H1 (cell line): ENCODE measurements around the gene NPIPA5. TPM values are rescaled to one million over a fixed set of nuclear protein-coding genes. Genes with fewer than 3 reads are reported as not detected.
"Not testable (repeated sequence)": the region's sequence is repeated elsewhere in the genome, so short reads cannot be mapped to it uniquely, and the experiment has no call there.

Experiments
- CTCF ChIA-PET: fragments of 300-600 bp; sonication (Branson Sonifier 250); formaldehyde crosslinking; loops from one replicate; lab custom pipeline; 2021; ENCODE audit not compliant: partially characterized antibody; lab: Charles Lee
- POLR2A ChIA-PET: fragments of 300-600 bp; sonication (Branson Sonifier 250); formaldehyde crosslinking; loops from one replicate; lab custom pipeline; 2021; ENCODE audit warnings: inconsistent platforms; ENCODE audit not compliant: partially characterized antibody; lab: Charles Lee
- DNase-seq, 2 experiments: peaks; one replicate each; pipeline versions ENCODE4 v3.0.0 to v3.0.0-alpha.2; 2010 to 2022; ENCODE audit warnings: low spot score in 2 of 2, low read depth in 1 of 2, mixed read lengths in 1 of 2
- FAIRE-seq: peaks from 2 replicates; lab custom pipeline; 2011; peaks lifted over from hg19 to GRCh38; lab: Jason Lieb, UNC
- H2AFZ ChIP-seq: 2 replicates; pipeline ENCODE4 v1.8.1; 2012; ENCODE audit warnings: low read length, inconsistent platforms
- H2AK5ac ChIP-seq: 2 replicates; pipeline ENCODE4 v1.6.1; 2013; ENCODE audit warnings: low read depth, low read length
- H2BK120ac ChIP-seq: replicated peaks from 2 replicates; pipeline ENCODE3; 2013; ENCODE audit warnings: low read depth, low read length, inconsistent platforms
- H2BK12ac ChIP-seq: 2 replicates; pipeline ENCODE4 v1.6.1; 2013; ENCODE audit warnings: low read depth, low read length
- H2BK15ac ChIP-seq: 2 replicates; pipeline ENCODE4 v1.6.1; 2013; ENCODE audit warnings: low read length
- H2BK20ac ChIP-seq: 2 replicates; pipeline ENCODE4 v1.6.1; 2013; ENCODE audit warnings: low read length
- H2BK5ac ChIP-seq: 2 replicates; pipeline ENCODE4 v1.6.1; 2013; ENCODE audit warnings: low read depth, low read length
- H3K14ac ChIP-seq: 2 replicates; pipeline ENCODE4 v1.6.1; 2013; ENCODE audit warnings: inconsistent platforms; ENCODE audit not compliant: insufficient read length
- H3K18ac ChIP-seq: 2 replicates; pipeline ENCODE4 v1.6.1; 2013; ENCODE audit warnings: low read length; ENCODE audit errors: extremely low read depth
- H3K23ac ChIP-seq: 2 replicates; pipeline ENCODE4 v1.6.1; 2013; ENCODE audit warnings: inconsistent platforms; ENCODE audit not compliant: insufficient read length
- H3K23me2 ChIP-seq: 2 replicates; pipeline ENCODE4 v1.6.1; 2013; ENCODE audit warnings: low read depth, low read length
- H3K27ac ChIP-seq: 2 replicates; pipeline ENCODE4 v1.6.1; 2011; ENCODE audit warnings: low read depth, low read length, inconsistent platforms
- H3K27me3 ChIP-seq, 4 experiments: replicated peaks in 1 of 4; 1 replicate in 1 of 4; 2 replicates in 3 of 4; pipeline versions ENCODE4 v1.6.1 to v1.8.1; 2011 to 2013; ENCODE audit warnings: low read length in 3 of 4, mild to moderate bottlenecking in 3 of 4, inconsistent platforms in 2 of 4, mixed read lengths in 2 of 4, moderate library complexity in 1 of 4; ENCODE audit not compliant: control insufficient read depth in 3 of 4, insufficient read depth in 3 of 4; ENCODE audit errors: extremely low read depth in 1 of 4
- H3K36me3 ChIP-seq, 4 experiments: 2 replicates each; pipeline versions ENCODE4 v1.6.1 to v1.8.1; 2011 to 2013; ENCODE audit warnings: mild to moderate bottlenecking in 4 of 4, low read length in 3 of 4, moderate library complexity in 2 of 4, control low read depth in 1 of 4, inconsistent platforms in 1 of 4; ENCODE audit not compliant: insufficient read depth in 4 of 4, control insufficient read depth in 2 of 4
- H3K4ac ChIP-seq: replicated peaks from 2 replicates; pipeline ENCODE3; 2013; ENCODE audit warnings: low read length, low read depth, mixed read lengths, inconsistent platforms; ENCODE audit not compliant: insufficient read length
- H3K4me1 ChIP-seq, 4 experiments: replicated peaks in 1 of 4; 1 replicate in 1 of 4; 2 replicates in 3 of 4; pipeline versions ENCODE4 v1.6.1 to v1.8.1; 2011 to 2013; ENCODE audit warnings: low read length in 3 of 4, inconsistent platforms in 2 of 4, mixed read lengths in 1 of 4; ENCODE audit not compliant: insufficient read depth in 4 of 4, control insufficient read depth in 3 of 4
- H3K4me2 ChIP-seq, 2 experiments: 2 replicates each; pipeline versions ENCODE4 v1.6.1 to v1.8.1; 2011 to 2013; ENCODE audit warnings: low read depth in 2 of 2, low read length in 2 of 2, control low read depth in 1 of 2, inconsistent platforms in 1 of 2, mild to moderate bottlenecking in 1 of 2; ENCODE audit not compliant: insufficient read depth in 1 of 2
- H3K4me3 ChIP-seq, 4 experiments: fragments of 200-600, 300-600 bp in 1 of 4; sonication (generic), shearing (Covaris generic), sonication (Bioruptor Twin) in 1 of 4; 2 replicates each; pipeline versions ENCODE4 v1.5.1 to v1.8.1; 2011 to 2016; ENCODE audit warnings: low read length in 4 of 4, low read depth in 3 of 4, control low read depth in 2 of 4, inconsistent platforms in 2 of 4, mild to moderate bottlenecking in 2 of 4, mixed read lengths in 1 of 4, moderate library complexity in 1 of 4; ENCODE audit not compliant: insufficient read depth in 2 of 4; ENCODE audit errors: extremely low read depth in 1 of 4
- H3K56ac ChIP-seq: replicated peaks from 2 replicates; pipeline ENCODE3; 2013; ENCODE audit warnings: low read depth, mild to moderate bottlenecking, mixed read lengths, low read length, inconsistent platforms; ENCODE audit not compliant: insufficient read length
- H3K79me1 ChIP-seq: 2 replicates; pipeline ENCODE4 v1.6.1; 2013; ENCODE audit warnings: low read depth, low read length, control low read depth
- H3K79me2 ChIP-seq, 2 experiments: 2 replicates each; pipeline versions ENCODE4 v1.6.1 to v1.8.1; 2012 to 2013; ENCODE audit warnings: low read length in 2 of 2, mild to moderate bottlenecking in 2 of 2, inconsistent platforms in 1 of 2; ENCODE audit not compliant: insufficient read depth in 2 of 2, control insufficient read depth in 1 of 2
- H3K9ac ChIP-seq, 4 experiments: replicated peaks in 1 of 4; 1 replicate in 1 of 4; 2 replicates in 3 of 4; pipeline versions ENCODE4 v1.6.1 to v1.8.1; 2011 to 2013; ENCODE audit warnings: low read depth in 3 of 4, low read length in 3 of 4, control low read depth in 2 of 4, mild to moderate bottlenecking in 2 of 4, moderate library complexity in 2 of 4, inconsistent platforms in 1 of 4; ENCODE audit errors: extremely low read depth in 1 of 4
- H3K9me3 ChIP-seq, 2 experiments: 2 replicates each; pipeline versions ENCODE4 v1.6.1 to v1.8.1; 2012 to 2013; ENCODE audit warnings: mild to moderate bottlenecking in 2 of 2, moderate library complexity in 2 of 2, control low read depth in 1 of 2, inconsistent platforms in 1 of 2, low read depth in 1 of 2, low read length in 1 of 2, mixed read lengths in 1 of 2; ENCODE audit not compliant: insufficient read depth in 2 of 2
- H4K20me1 ChIP-seq, 2 experiments: replicated peaks in 1 of 2; 2 replicates each; pipeline versions ENCODE3 to v1.8.1; 2011 to 2013; ENCODE audit warnings: inconsistent platforms in 2 of 2, low read length in 2 of 2, mild to moderate bottlenecking in 1 of 2; ENCODE audit not compliant: insufficient read depth in 2 of 2, control insufficient read depth in 1 of 2
- H4K5ac ChIP-seq: 2 replicates; pipeline ENCODE4 v1.6.1; 2013; ENCODE audit warnings: low read length, low read depth, mixed read lengths, inconsistent platforms; ENCODE audit not compliant: insufficient read length
- H4K8ac ChIP-seq: 2 replicates; pipeline ENCODE4 v1.8.0; 2013; ENCODE audit warnings: mild to moderate bottlenecking, moderate library complexity, low read length, inconsistent platforms; ENCODE audit not compliant: insufficient read depth; ENCODE audit errors: extremely low read depth
- H4K91ac ChIP-seq: replicated peaks from 2 replicates; pipeline ENCODE3; 2013; ENCODE audit warnings: low read length, mixed read lengths, inconsistent platforms; ENCODE audit not compliant: insufficient read length
- WGBS, 2 experiments: shearing (Covaris generic) in 1 of 2; methylation state at CpG; one replicate each; pipeline versions ENCODE4 v1.1.6 to v1.1.7; 2013 to 2015; ENCODE audit warnings: low lambda C conversion rate in 2 of 2, mixed read lengths in 2 of 2, inconsistent platforms in 1 of 2, low coverage in 1 of 2, missing lambda C conversion rate in 1 of 2; ENCODE audit not compliant: insufficient replicate concordance in 2 of 2, insufficient coverage in 1 of 2, insufficient read length in 1 of 2; ENCODE audit errors: extremely low coverage in 1 of 2, missing lambda C conversion rate in 1 of 2; 5-methylcytosine and 5-hydroxymethylcytosine counted together
- polyA plus RNA-seq, 7 experiments: library from polyadenylated mRNA; depleted of rRNA in 3 of 7; stranded (reverse) in 5 of 7; unstranded in 2 of 7; fragments of >200 nt in 5 of 7; fragments of 200-250 nt in 2 of 7; gene quantifications; 1 replicate in 5 of 7; 2 replicates in 1 of 7; 4 replicates in 1 of 7; pipeline versions ENCODE4 v1.2.1 to v1.2.3, GENCODE V29; 2011 to 2013; ENCODE audit warnings: missing spikeins in 2 of 7, mixed read lengths in 2 of 7
- total RNA-seq: library from RNA; stranded (reverse); fragmentation: NEBNext Ultra II Directional; extraction: Animal tissue kit (Norgen Biotek cat#: 25700); gene quantifications from 2 replicates; pipeline ENCODE4 v1.2.1, GENCODE V29; 2021

The NPIPA5 gene
- total and polyA plus RNA-seq, 2 of the 8 experiments (the other 6 are each of a cell fraction or from before 2014, with no cell fraction given) = 0.61 to 4.1 TPM

GRCh38 chr16:15396509-15396829 lies 18.4 kb upstream of the NPIPA5 start:
- H3K14ac ChIP-seq, H3K9me3 ChIP-seq, H4K91ac ChIP-seq, H3K27me3 ChIP-seq, FAIRE-seq, H3K56ac ChIP-seq, H3K23ac ChIP-seq, H4K20me1 ChIP-seq, H4K5ac ChIP-seq, H3K79me1 ChIP-seq, CTCF ChIA-PET, H3K79me2 ChIP-seq, H3K23me2 ChIP-seq, H2BK15ac ChIP-seq, H4K8ac ChIP-seq, H2AFZ ChIP-seq, H2BK120ac ChIP-seq, H2BK12ac ChIP-seq, H3K18ac ChIP-seq, H3K27ac ChIP-seq, H3K9ac ChIP-seq, H2BK5ac ChIP-seq, H3K36me3 ChIP-seq, DNase-seq, H2BK20ac ChIP-seq, H3K4me1 ChIP-seq, POLR2A ChIA-PET, H3K4ac ChIP-seq, H2AK5ac ChIP-seq: not testable (repeated sequence)
- WGBS, 2 experiments = 83% methylated on average over 8 of the region's 8 CpGs; no CpG with 5 or more reads in 1 of the 2 experiments
- Histone ChIP-seq H3K4me2 (peak overlapping the region; percentile 40 to 72), H3K4me3 (peak overlapping the region; percentile 49 to 80 (median 58); a peak in 4 of 8 replicates)
